Urothelium cell line (cell line): ENCODE data around the gene EFCAB6.

ENCODE experiments used
- DNase-seq: peaks from one replicate; pipeline ENCODE4 v3.0.0; 2011; ENCODE audit warnings: low spot score, mixed read lengths
- FAIRE-seq: peaks from 2 replicates; lab custom pipeline; 2011; peaks lifted over from hg19 to GRCh38; lab: Jason Lieb, UNC

EFCAB6 gene

GRCh38 chr22:43511276-43511910 lies 300.7 kb downstream of the EFCAB6 start:
- no peak for DNase-seq
- no peak for FAIRE-seq

GRCh38 chr22:43510281-43511070 lies 301.6 kb downstream of the EFCAB6 start:
- DNase-seq = no peak
- FAIRE-seq = no peak

- FAIRE-seq (peak; percentile 82), DNase-seq (no peak)
Measured at GRCh38 chr22:43509337-43509736, 302.8 kb downstream of the EFCAB6 start.

GRCh38 chr22:43508489-43508888 lies 303.6 kb downstream of the EFCAB6 start:
- peak; percentile 81 for FAIRE-seq

GRCh38 chr22:43507235-43507634 lies 304.9 kb downstream of the EFCAB6 start:
- FAIRE-seq = no peak
- DNase-seq = no peak

More at GRCh38 chr22:43508489-43508888, 303.6 kb downstream of the EFCAB6 start:
- no peak for DNase-seq

GRCh38 chr22:43506487-43506886 lies 305.6 kb downstream of the EFCAB6 start:
- FAIRE-seq = no peak
- no peak for DNase-seq

- FAIRE-seq (no peak), DNase-seq (peak; percentile 46)
Measured at GRCh38 chr22:43505896-43506295, 306.2 kb downstream of the EFCAB6 start.

GRCh38 chr22:43505423-43505822 lies 306.7 kb downstream of the EFCAB6 start:
- no peak for FAIRE-seq

GRCh38 chr22:43504666-43505261 lies 307.3 kb downstream of the EFCAB6 start:
- no peak for DNase-seq
- FAIRE-seq = no peak

More at GRCh38 chr22:43505423-43505822, 306.7 kb downstream of the EFCAB6 start:
- DNase-seq = no peak

- DNase-seq (no peak), FAIRE-seq (no peak)
Measured at GRCh38 chr22:43504068-43504467, 308.0 kb downstream of the EFCAB6 start.

GRCh38 chr22:43502306-43502874 lies 309.7 kb downstream of the EFCAB6 start:
- no peak for DNase-seq

GRCh38 chr22:43501878-43502277 lies 310.2 kb downstream of the EFCAB6 start:
- FAIRE-seq = no peak
- no peak for DNase-seq

More at GRCh38 chr22:43502306-43502874, 309.7 kb downstream of the EFCAB6 start:
- no peak for FAIRE-seq

GRCh38 chr22:43500792-43501785 lies 311.0 kb downstream of the EFCAB6 start:
- no peak for DNase-seq
- no peak for FAIRE-seq

GRCh38 chr22:43498856-43499253 lies 313.2 kb downstream of the EFCAB6 start:
- peak; percentile 98 for FAIRE-seq
- no peak for DNase-seq

- FAIRE-seq (no peak), DNase-seq (no peak)
Measured at GRCh38 chr22:43497956-43498855, 313.9 kb downstream of the EFCAB6 start.

GRCh38 chr22:43493297-43493696 lies 318.8 kb downstream of the EFCAB6 start:
- no peak for FAIRE-seq
- no peak for DNase-seq

GRCh38 chr22:43491737-43492136 lies 320.4 kb downstream of the EFCAB6 start:
- DNase-seq (no peak), FAIRE-seq (no peak)

- peak; percentile 95 for FAIRE-seq
- DNase-seq = no peak
Measured at GRCh38 chr22:43491177-43491576, 320.9 kb downstream of the EFCAB6 start.

- FAIRE-seq (no peak), DNase-seq (no peak)
Measured at GRCh38 chr22:43490311-43490710, 321.8 kb downstream of the EFCAB6 start.
